NCI-H524 treated with DMSO at 0.1 percent for 48 hours (cell line): ENCODE data around the gene TNFRSF12A.

Experiments
- DNase-seq: peaks from one replicate; lab custom pipeline; 2025; lab: John Stamatoyannopoulos, UW

TNFRSF12A gene

GRCh38 chr16:2986623-2987188, 33.5 kb upstream of the TNFRSF12A start:
- DNase-seq: no peak

GRCh38 chr16:2987286-2987685, 32.9 kb upstream of the TNFRSF12A start:
- no peak for DNase-seq

GRCh38 chr16:2987833-2988232, 32.3 kb upstream of the TNFRSF12A start:
- DNase-seq: peak; percentile 66

GRCh38 chr16:2988590-2989099, 31.5 kb upstream of the TNFRSF12A start:
- no peak for DNase-seq

- no peak for DNase-seq
These were observed 29.3 kb upstream of the TNFRSF12A start for GRCh38 chr16:2990891-2991290.

GRCh38 chr16:2991566-2992261, 28.5 kb upstream of the TNFRSF12A start:
- DNase-seq: no peak

- DNase-seq: no peak
These were observed 27.6 kb upstream of the TNFRSF12A start for GRCh38 chr16:2992383-2993081.

- DNase-seq: no peak
These were observed 23.9 kb upstream of the TNFRSF12A start for GRCh38 chr16:2996298-2996697.

GRCh38 chr16:2999929-3000328, 20.2 kb upstream of the TNFRSF12A start:
- DNase-seq: no peak

- no peak for DNase-seq
These were observed 19.6 kb upstream of the TNFRSF12A start for GRCh38 chr16:3000540-3000939.

- no peak for DNase-seq
These were observed 18.9 kb upstream of the TNFRSF12A start for GRCh38 chr16:3001316-3001715.

GRCh38 chr16:3003582-3004270, 16.4 kb upstream of the TNFRSF12A start:
- peak; percentile 97 for DNase-seq

- DNase-seq: no peak
These were observed 15.8 kb upstream of the TNFRSF12A start for GRCh38 chr16:3004319-3004718.

- no peak for DNase-seq
These were observed 15.3 kb upstream of the TNFRSF12A start for GRCh38 chr16:3004781-3005284.

- DNase-seq: no peak
These were observed 12.9 kb upstream of the TNFRSF12A start for GRCh38 chr16:3007059-3007956.

- no peak for DNase-seq
These were observed 12.0 kb upstream of the TNFRSF12A start for GRCh38 chr16:3007957-3008689.

GRCh38 chr16:3008690-3009037, 11.5 kb upstream of the TNFRSF12A start:
- DNase-seq: no peak

- DNase-seq: no peak
These were observed 10.4 kb upstream of the TNFRSF12A start for GRCh38 chr16:3009568-3010390.

- DNase-seq: no peak
These were observed 9.7 kb upstream of the TNFRSF12A start for GRCh38 chr16:3010510-3010909.

GRCh38 chr16:3012246-3012645, 7.9 kb upstream of the TNFRSF12A start:
- DNase-seq: no peak
